NT2/D1 (cell line): ENCODE measurements around the gene NCKIPSD.

Source experiments
- DNase-seq: peaks from one replicate; pipeline ENCODE4 v3.0.0-alpha.2; 2011; ENCODE audit warnings: low read depth, low spot score
- H3K27me3 ChIP-seq: 2 replicates; pipeline ENCODE4 v1.6.0; 2011; ENCODE audit warnings: mild to moderate bottlenecking; ENCODE audit not compliant: insufficient read length, insufficient read depth
- H3K36me3 ChIP-seq: 2 replicates; pipeline ENCODE4 v1.6.1; 2011; ENCODE audit warnings: mild to moderate bottlenecking, low read length, mixed read lengths; ENCODE audit not compliant: insufficient read depth, insufficient read length
- H3K4me1 ChIP-seq: 2 replicates; pipeline ENCODE4 v1.5.1; 2011; ENCODE audit not compliant: insufficient read depth, insufficient read length
- H3K4me3 ChIP-seq: 2 replicates; pipeline ENCODE4 v1.5.1; 2011; ENCODE audit warnings: low read depth; ENCODE audit not compliant: insufficient read length
- H3K9ac ChIP-seq: 2 replicates; pipeline ENCODE4 v1.6.0; 2011; ENCODE audit warnings: low read depth; ENCODE audit not compliant: insufficient read length
- H3K9me3 ChIP-seq: 2 replicates; pipeline ENCODE4 v1.5.1; 2011; ENCODE audit warnings: mild to moderate bottlenecking, low read length; ENCODE audit not compliant: insufficient read depth
- SUZ12 ChIP-seq: IDR thresholded peaks from 2 replicates; pipeline ENCODE4 v1.6.1; 2011; ENCODE audit not compliant: insufficient read length, insufficient read depth; ENCODE audit errors: extremely low read depth
- YY1 ChIP-seq: IDR thresholded peaks from 2 replicates; pipeline ENCODE4 v1.6.1; 2011; ENCODE audit not compliant: insufficient read length, insufficient read depth
- ZNF274 ChIP-seq: IDR thresholded peaks from 2 replicates; pipeline ENCODE4 v1.6.1; 2011; ENCODE audit warnings: mild to moderate bottlenecking, low read depth, low read length

Gene NCKIPSD

DNA sequence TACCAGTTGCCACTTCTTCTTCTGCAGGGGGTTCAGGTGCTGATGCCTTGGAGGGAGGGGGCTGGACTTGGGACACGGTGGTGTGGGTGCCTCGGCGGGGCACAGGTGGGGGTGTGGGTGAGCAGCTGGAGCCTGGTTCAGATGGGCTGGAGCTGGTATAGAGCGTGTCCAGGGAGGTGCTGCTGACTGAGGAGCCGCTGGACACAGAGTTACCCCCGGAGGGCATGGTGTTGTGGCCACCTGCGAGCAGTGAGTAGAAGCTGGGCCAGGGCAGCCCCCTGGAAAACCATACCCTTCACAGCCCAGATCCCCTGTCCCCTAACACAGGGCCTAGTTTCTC lies 4.2 kb downstream of the NCKIPSD start:
- TF ChIP-seq ZNF274: no peak
- Histone ChIP-seq H3K36me3 (peaks cover 63% of the 10 kb centered on the region), H3K9me3 (no peaks in the 10 kb centered on the region), H3K9ac (no peak overlapping the region), H3K4me1 (peaks cover 22% of the 10 kb centered on the region), H3K27me3 (no peaks in the 10 kb centered on the region), H3K4me3 (no peak overlapping the region)
- DNase-seq: no peak

DNA sequence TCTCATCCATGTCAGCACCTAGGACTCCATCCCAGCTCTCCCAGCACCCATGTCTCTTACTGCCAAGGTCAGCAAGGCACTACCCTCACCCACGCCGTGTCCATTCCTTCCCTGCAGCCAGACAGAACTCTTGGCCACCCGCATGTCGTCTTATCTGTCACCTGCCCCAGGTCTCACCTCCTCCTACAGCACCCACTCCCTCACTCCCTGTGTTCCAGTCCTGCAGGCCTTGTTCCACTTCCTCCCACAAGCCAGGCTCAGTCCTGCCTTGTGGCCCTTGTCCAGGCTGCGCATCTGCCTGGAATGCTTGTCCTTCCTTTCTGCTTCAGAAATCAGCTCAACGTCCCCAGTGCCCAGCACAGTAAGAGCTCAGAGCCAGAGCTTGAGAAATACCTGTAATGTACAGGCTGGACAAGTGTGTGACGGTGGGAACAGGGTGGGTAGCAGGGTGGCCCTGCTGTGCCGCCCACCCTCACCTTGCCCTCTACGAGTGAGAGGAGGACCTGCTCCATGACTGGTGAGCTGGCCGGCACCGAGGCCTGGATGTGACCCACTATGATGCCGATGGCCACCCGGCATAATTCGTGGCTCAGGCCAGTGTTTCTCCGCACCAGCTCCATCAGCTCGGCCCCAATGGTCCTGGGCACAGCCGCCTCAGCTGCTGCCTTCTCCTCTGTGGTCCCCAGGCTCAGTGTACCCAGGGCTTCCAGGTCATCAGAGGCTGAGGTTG lies 4.7 kb downstream of the NCKIPSD start:
- Histone ChIP-seq H3K36me3 (peaks cover 68% of the 10 kb centered on the region), H3K4me1 (peaks cover 22% of the 10 kb centered on the region), H3K9me3 (no peaks in the 10 kb centered on the region), H3K4me3 (no peak overlapping the region), H3K27me3 (no peaks in the 10 kb centered on the region), H3K9ac (no peak overlapping the region)
- TF ChIP-seq YY1 (no peak), SUZ12 (no peak), ZNF274 (no peak)
- DNase-seq: no peak

DNA sequence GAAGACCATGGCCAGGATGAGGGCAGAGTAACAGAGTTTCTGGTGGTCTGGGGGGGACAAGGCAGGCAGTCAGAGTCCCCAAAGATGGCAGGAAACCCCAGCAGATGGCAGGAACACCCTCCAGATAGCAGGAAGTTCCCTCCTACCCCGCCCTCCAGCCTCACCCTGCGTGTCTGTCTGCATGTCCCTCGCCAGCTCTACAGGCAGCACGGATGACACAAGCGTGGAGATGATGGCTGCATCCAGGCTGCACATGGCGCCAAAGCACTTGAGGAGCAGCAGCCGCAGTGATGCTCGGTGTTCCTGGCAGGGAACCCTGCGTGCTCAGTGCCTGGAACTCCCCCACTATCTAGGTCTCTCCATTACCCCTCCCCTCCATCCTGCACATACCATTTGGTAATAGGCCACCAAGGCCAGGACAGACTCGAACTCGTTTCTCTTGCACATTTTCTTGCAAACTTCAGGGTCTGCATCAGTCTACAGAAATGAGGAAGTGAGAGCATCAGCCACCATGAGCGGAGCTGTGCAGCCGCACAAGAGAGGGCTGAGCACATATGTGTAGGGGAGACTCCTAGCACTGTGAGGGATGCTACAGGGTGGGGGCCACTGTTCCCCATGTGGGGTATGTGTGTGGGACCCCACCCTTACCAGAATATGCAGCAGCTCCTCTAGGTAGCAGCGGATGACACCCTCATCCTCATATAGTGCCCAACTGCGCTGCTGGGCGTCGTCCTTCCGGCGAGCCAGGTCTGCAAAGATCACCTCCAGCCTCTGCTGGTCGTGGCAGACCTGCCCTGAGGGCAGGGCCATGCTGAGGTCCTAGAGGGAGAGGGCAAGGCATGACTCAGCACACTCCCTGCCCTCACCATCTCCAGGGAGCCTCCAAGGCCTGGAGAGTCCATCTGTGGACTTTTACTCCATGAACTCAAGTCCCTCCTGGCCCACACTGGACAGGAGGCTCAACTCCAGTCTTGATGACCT lies 6.0 kb downstream of the NCKIPSD start:
- peaks cover 78% of the 10 kb centered on the region for H3K36me3 ChIP-seq
- no peak for TF ChIP-seq YY1
- no peak for TF ChIP-seq SUZ12
- TF ChIP-seq ZNF274: no peak
- H3K27me3 ChIP-seq: no peaks in the 10 kb centered on the region
- H3K4me1 ChIP-seq: peaks cover 22% of the 10 kb centered on the region
- no peak overlapping the region for H3K4me3 ChIP-seq
- DNase-seq: no peak
- H3K9me3 ChIP-seq: no peaks in the 10 kb centered on the region
- no peak overlapping the region for H3K9ac ChIP-seq

DNA sequence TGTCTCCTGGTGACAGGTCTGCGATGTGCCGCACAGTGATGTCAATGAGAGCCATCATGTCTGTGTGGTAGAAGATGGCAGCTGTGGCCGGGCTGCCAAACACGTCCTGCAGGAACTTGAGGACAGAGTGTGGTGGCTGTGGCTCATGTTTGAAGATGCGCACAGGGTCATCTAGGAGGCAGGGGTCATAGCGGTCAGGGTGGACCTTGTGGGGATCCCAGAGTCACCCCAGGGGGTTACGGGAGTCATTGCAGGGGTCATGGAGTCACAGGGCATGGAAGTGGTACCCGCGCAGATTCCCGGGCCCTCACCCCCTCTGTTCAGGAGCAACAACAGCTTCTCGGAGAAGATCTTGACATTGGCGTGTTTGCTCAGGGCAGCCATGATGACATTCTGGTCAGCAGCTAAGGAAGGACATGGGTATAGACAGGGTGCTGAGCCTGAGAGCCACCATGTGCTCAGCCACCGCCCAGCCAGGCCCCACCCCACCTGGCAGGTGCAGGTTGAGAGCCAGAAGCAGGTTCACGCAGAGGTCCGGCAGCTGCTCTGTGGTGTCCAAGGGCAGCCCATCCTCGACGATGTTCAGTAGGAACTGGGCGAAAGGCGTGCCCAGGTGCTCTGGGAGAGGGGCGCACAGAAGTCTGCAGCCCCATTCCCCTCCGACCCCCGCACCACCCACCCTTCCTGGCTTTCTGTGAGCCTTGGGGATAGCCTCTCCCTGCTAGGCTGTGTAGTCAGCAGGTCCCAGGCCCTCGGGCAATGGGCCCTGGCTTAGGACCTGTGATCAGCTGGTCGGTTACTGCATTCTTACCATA lies 6.9 kb downstream of the NCKIPSD start:
- peaks cover 16% of the 10 kb centered on the region for H3K4me1 ChIP-seq
- DNase-seq: no peak
- no peak overlapping the region for H3K9ac ChIP-seq
- peaks cover 85% of the 10 kb centered on the region for H3K36me3 ChIP-seq
- H3K27me3 ChIP-seq: no peaks in the 10 kb centered on the region
- H3K9me3 ChIP-seq: no peaks in the 10 kb centered on the region
- no peak overlapping the region for H3K4me3 ChIP-seq
- TF ChIP-seq SUZ12: no peak
- TF ChIP-seq YY1: no peak
- no peak for TF ChIP-seq ZNF274

DNA sequence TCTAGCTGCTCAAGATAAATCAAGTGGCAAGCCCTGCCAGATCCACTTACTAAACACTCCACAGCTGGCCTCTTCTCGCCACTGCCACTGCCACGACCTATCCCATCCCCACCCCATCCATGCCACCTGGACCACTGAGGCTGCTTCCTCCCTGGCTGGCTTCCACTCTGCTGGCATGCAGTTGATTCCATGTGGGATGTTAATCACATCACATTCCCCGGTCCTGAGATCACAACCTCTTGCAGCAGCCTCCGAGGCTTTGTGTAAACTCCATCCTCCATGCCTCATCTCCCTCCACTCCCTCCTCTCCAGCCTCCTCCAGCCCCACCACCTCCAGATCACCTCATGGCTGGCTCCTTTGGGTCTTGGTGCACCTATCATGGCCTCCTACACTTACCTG lies 7.7 kb downstream of the NCKIPSD start:
- Histone ChIP-seq H3K4me1 (peaks cover 14% of the 10 kb centered on the region), H3K4me3 (no peak overlapping the region), H3K36me3 (peaks cover 84% of the 10 kb centered on the region), H3K9me3 (no peaks in the 10 kb centered on the region), H3K9ac (no peak overlapping the region), H3K27me3 (no peaks in the 10 kb centered on the region)
- TF ChIP-seq ZNF274: no peak
- TF ChIP-seq SUZ12: no peak
- TF ChIP-seq YY1: no peak
- DNase-seq: no peak

DNA sequence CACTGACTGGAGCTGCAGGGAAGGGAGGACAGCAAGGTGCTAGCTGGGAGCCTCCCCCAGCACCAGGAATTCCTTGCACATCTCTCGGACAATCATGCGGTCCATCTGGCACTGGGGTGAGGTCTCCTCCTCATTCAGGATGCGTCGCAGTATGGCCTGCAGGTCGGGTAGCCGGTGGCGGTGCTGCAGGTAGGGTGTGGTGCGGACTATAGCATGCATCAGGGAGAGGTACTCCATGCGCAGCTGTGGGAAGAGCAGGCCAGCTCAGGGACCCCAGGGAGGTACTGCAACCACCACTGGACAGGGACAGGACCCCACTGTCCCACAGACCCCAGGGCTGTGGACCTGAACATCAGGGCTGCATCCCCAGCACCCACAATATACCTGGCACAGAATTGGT lies 11.2 kb downstream of the NCKIPSD start:
- Histone ChIP-seq H3K9ac (no peak overlapping the region), H3K4me1 (peaks cover 6% of the 10 kb centered on the region), H3K36me3 (peaks cover 77% of the 10 kb centered on the region), H3K4me3 (no peak overlapping the region), H3K9me3 (no peaks in the 10 kb centered on the region), H3K27me3 (no peaks in the 10 kb centered on the region)
- DNase-seq: no peak
- TF ChIP-seq ZNF274: no peak
- no peak for TF ChIP-seq SUZ12
- TF ChIP-seq YY1: no peak
